Hematopoietic multipotent progenitor cell treated with erythropoietin and hydrocortisone succinate and interleukin-3 and kit ligand, for 8 days (in vitro differentiated cells): Measurements from ENCODE around the gene PEMT.

Experiments
- DNase-seq: peaks from one replicate; pipeline ENCODE4 v3.0.0-alpha.2; 2015

PEMT gene

GRCh38 chr17:17549732-17550366, 41.7 kb downstream of the PEMT start:
- DNase-seq, result no peak

- DNase-seq, result no peak
These were observed 43.5 kb downstream of the PEMT start for GRCh38 chr17:17548044-17548443.

GRCh38 chr17:17547210-17547764, 44.2 kb downstream of the PEMT start:
- no peak for DNase-seq

GRCh38 chr17:17546399-17547185, 44.9 kb downstream of the PEMT start:
- no peak for DNase-seq

- no peak for DNase-seq
These were observed 45.5 kb downstream of the PEMT start for GRCh38 chr17:17545984-17546383.

GRCh38 chr17:17545031-17545820, 46.3 kb downstream of the PEMT start:
- DNase-seq, result no peak

GRCh38 chr17:17542906-17543635, 48.4 kb downstream of the PEMT start:
- no peak for DNase-seq

- DNase-seq, result no peak
These were observed 49.9 kb downstream of the PEMT start for GRCh38 chr17:17541640-17542001.

- DNase-seq, result no peak
These were observed 50.4 kb downstream of the PEMT start for GRCh38 chr17:17540935-17541639.

- DNase-seq, result no peak
These were observed 51.1 kb downstream of the PEMT start for GRCh38 chr17:17540278-17540906.

- no peak for DNase-seq
These were observed 51.9 kb downstream of the PEMT start for GRCh38 chr17:17539591-17539990.

- DNase-seq, result no peak
These were observed 52.8 kb downstream of the PEMT start for GRCh38 chr17:17538417-17539391.

- no peak for DNase-seq
These were observed 54.0 kb downstream of the PEMT start for GRCh38 chr17:17537311-17538099.

- DNase-seq, result no peak
These were observed 54.8 kb downstream of the PEMT start for GRCh38 chr17:17536702-17537101.

GRCh38 chr17:17535957-17536356, 55.6 kb downstream of the PEMT start:
- DNase-seq, result no peak

GRCh38 chr17:17533901-17534441, 57.5 kb downstream of the PEMT start:
- no peak for DNase-seq

- DNase-seq, result no peak
These were observed 58.5 kb downstream of the PEMT start for GRCh38 chr17:17532991-17533390.

GRCh38 chr17:17531156-17531555, 60.4 kb downstream of the PEMT start:
- no peak for DNase-seq
